ENCODE measurements around the gene SESTD1. TPM values are rescaled to one million over a fixed set of nuclear protein-coding genes. Genes with fewer than 3 reads are reported as not detected.

The SESTD1 gene
- polyA plus RNA-seq, 2 of the 4 experiments (the other 2 are of a cell fraction): 12.6 to 26.0 TPM

DNA sequence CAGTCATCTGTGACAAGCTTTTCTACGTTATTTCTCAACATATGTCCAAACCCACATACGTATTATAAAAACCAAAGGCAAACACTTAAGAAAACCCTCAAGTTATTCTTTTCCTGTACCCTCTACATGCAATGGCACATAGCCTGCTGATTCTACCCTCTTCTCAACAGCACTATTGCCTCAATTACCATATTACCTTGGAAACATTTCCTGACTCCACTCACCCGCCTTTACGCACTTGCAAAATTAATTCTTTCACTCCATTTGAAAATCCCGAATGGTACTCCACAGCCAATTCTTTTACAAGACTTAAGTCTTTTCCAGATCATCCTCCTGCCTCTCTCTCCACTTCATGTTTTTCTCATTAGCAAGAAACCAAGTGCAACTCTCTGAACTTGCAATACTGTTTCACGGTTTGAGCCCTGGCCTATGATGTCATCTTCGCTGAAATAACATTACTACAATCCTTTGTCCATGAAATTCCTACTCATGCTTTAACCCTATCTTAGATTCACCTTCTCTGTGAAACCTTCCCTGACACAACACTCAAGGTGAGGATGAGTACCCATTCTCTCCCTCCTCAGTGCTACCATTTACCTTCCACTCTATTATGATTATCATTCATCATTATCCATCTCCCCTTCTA lies 29.0 kb downstream of the SESTD1 start:
- H3K9me3 ChIP-seq: no peaks in the 10 kb centered on the region
- 89% methylated on average over 7 of the region's 7 CpGs for WGBS (ENCODE audit: missing lambda C conversion rate)
- H3K27ac ChIP-seq: no peak overlapping the region
- no peak overlapping the region for H3K4me2 ChIP-seq
- FAIRE-seq (no peak), ATAC-seq (no peak), DNase-seq (ENCODE audit: low read depth in 1 of 2, low spot score in 1 of 2) (no peak)
- no peak for TF ChIP-seq HOXA7 (CRISPR knock-in tag; IDR thresholded peaks at IDR 0.05)
- no peak for TF ChIP-seq HEYL (CRISPR knock-in tag; IDR thresholded peaks at IDR 0.05)
- TF ChIP-seq SMC3 (IDR thresholded peaks at IDR 0.05): no peak
- TF ChIP-seq BHLHE40 (IDR thresholded peaks at IDR 0.05; ENCODE audit: low read depth, low read length): no peak
- TF ChIP-seq MYC (IDR thresholded peaks at IDR 0.05; ENCODE audit: borderline replicate concordance, low read length): no peak
- TF ChIP-seq, protein P1, sequence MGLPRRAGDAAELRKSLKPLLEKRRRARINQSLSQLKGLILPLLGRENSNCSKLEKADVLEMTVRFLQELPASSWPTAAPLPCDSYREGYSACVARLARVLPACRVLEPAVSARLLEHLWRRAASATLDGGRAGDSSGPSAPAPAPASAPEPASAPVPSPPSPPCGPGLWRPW (IDR thresholded peaks at IDR 0.05): no peak
- TF ChIP-seq RAD21 (conservative IDR thresholded peaks at IDR 0.05 in 1 of 2, IDR thresholded peaks at IDR 0.05 in 1 of 2): no peak
- POLR2A ChIA-PET: no interaction called here
- H3K4me1 ChIP-seq: peaks cover 40% of the 10 kb centered on the region
- no peak overlapping the region for H3K4me3 ChIP-seq
- CTCF ChIA-PET: no interaction called here

DNA sequence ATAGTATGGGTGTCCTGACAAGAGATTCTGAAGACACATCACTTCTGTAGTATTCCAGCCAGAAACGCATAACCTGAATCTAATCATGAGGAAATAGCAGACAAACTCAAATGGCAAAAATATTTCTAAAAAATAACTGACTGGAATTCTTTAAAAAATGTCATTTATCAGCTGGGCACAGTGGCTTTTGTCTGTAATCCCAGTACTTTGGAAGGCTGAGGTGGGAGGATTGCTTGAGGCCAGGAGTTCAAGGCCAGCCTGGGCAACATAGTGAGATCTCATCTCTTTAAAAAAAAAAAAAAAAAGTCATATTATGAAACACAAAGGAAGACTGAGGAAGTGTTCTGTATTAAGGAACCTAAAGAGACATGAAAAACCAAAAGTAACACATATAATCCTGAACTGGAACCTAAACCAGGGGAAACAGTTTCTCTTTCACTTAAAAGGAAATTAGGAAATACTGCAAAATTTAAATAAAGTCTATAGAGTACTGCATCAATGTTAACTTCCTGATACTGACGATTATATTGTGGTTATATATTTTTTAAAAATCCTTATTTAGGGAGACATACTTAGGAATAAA lies 29.9 kb downstream of the SESTD1 start:
- ATAC-seq: no peak
- TF ChIP-seq ZNF302 (CRISPR knock-in tag; IDR thresholded peaks at IDR 0.05): no peak
- DNase-seq (ENCODE audit: low read depth in 1 of 2, low spot score in 1 of 2): no peak

DNA sequence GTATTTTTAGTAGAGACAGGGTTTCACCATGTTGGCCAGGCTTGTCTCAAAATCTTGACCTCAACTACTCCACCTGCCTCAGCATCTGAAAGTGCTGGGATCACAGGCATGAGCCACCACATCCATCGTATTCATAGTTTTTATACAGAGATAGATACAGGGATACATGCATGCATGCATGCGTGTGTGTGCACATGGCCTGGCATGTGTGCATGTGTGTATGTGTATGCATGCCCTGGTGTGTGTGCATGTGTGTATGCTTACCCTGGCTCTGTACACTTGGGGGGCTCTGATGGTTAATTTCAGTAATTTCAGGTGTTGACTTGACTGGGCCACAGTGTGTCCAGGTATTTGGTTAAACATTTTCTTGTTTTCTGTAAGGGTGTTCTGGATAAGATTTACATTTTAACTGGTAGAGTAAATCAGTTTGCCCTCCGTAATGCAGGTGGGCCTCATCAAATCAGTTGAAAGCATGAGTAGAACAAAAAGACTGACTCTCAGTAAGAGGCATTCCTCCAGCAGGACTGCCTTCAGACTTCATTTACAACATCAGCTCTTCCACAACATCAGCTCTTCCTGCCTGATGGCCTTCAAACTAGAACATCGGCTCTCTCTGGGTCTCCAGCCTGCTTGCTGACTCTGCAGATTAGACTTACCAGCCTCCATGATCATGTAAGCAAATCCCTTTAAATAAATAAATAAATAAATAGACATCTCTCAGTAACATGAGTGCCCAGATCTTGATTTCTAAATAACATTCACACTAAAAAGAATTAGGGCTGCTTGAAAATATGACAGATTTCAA lies 30.8 kb downstream of the SESTD1 start:
- TF ChIP-seq, protein P2, sequence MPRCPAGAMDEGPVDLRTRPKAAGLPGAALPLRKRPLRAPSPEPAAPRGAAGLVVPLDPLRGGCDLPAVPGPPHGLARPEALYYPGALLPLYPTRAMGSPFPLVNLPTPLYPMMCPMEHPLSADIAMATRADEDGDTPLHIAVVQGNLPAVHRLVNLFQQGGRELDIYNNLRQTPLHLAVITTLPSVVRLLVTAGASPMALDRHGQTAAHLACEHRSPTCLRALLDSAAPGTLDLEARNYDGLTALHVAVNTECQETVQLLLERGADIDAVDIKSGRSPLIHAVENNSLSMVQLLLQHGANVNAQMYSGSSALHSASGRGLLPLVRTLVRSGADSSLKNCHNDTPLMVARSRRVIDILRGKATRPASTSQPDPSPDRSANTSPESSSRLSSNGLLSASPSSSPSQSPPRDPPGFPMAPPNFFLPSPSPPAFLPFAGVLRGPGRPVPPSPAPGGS (IDR thresholded peaks at IDR 0.05): no peak
- TF ChIP-seq RARB (CRISPR knock-in tag; IDR thresholded peaks at IDR 0.05): no peak
- TF ChIP-seq MAFK (IDR thresholded peaks at IDR 0.05; ENCODE audit: partially characterized antibody): peak; percentile 80
- ATAC-seq: peak; percentile 34 to 60; a peak in 5 of 6 replicates
- no peak overlapping the region for H3K4me3 ChIP-seq
- no peak for FAIRE-seq
- ChIA-PET CTCF (interaction anchor here (1.6 kb wide), 1 partner anchor 18 kb away, joined by 3 read pairs; no protein-coding TSS in a partner anchor), POLR2A (no interaction called here)
- H3K4me2 ChIP-seq: peak overlapping the region; percentile 55
- no peak for DNase-seq (ENCODE audit: low read depth in 1 of 2, low spot score in 1 of 2)
- H3K9me3 ChIP-seq: no peaks in the 10 kb centered on the region
- H3K4me1 ChIP-seq: peaks cover 23% of the 10 kb centered on the region
- 94% methylated on average over 4 of the region's 4 CpGs for WGBS (ENCODE audit: missing lambda C conversion rate)
- peak overlapping the region; percentile 1 to 52; a peak in 3 of 6 replicates for H3K27ac ChIP-seq

More for the DNA sequence above, 29.9 kb downstream of the SESTD1 start:
- POLR2A ChIA-PET: no interaction called here
- CTCF ChIA-PET: no interaction called here
- no peak for FAIRE-seq
- 91% methylated on average over 2 of the region's 2 CpGs for WGBS (ENCODE audit: missing lambda C conversion rate)
- no peaks in the 10 kb centered on the region for H3K9me3 ChIP-seq
- no peak overlapping the region for H3K4me2 ChIP-seq
- no peak overlapping the region for H3K4me3 ChIP-seq
- H3K27ac ChIP-seq: no peak overlapping the region
- H3K4me1 ChIP-seq: peaks cover 32% of the 10 kb centered on the region

DNA sequence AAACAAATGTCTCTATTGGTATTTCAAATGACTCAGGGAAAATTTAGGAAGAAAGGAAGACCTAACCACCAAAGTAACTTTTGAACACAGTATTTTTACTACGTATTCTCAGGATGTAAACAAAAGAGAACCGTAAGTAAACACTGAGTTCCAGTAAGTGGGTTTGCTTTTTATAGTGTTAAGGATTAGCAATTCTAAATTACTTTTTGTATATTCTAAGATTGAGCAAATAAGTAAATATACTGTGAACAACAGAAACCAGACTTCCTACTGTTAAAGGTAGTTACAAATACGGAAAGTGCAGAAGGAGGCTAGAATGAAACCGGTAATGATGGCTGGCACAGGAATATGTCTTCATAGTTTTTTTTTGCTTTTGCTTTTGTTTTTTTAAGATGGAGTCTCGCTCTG lies 31.5 kb downstream of the SESTD1 start:
- Histone ChIP-seq H3K4me3 (no peak overlapping the region), H3K4me2 (peak overlapping the region; percentile 55), H3K4me1 (peaks cover 15% of the 10 kb centered on the region), H3K9me3 (no peaks in the 10 kb centered on the region), H3K27ac (peak overlapping the region; percentile 1 to 52; a peak in 3 of 6 replicates)
- ChIA-PET CTCF (interaction anchor here (1.6 kb wide), 1 partner anchor 19 kb away, joined by 3 read pairs; no protein-coding TSS in a partner anchor), POLR2A (no interaction called here)
- WGBS (ENCODE audit: missing lambda C conversion rate): 25% methylated on average over 5 of the region's 5 CpGs
- DNase-seq (ENCODE audit: low read depth in 1 of 2, low spot score in 1 of 2) (peak in 1 of 2 experiments; percentile 10), ATAC-seq (peak in 1 of 2 experiments; percentile 73; a peak in 3 of 6 replicates), FAIRE-seq (no peak)
- TF ChIP-seq RFX5 (IDR thresholded peaks at IDR 0.05): no peak
- peak; percentile 1 for TF ChIP-seq MAFK (IDR thresholded peaks at IDR 0.05; ENCODE audit: partially characterized antibody)
- no peak for TF ChIP-seq FOXS1 (CRISPR knock-in tag; IDR thresholded peaks at IDR 0.05)
